HL-60 (cell line): ENCODE data around the gene MIEN1.
"Not testable (repeated sequence)": the region's sequence is repeated elsewhere in the genome, so short reads cannot be mapped to it uniquely, and the experiment has no call there.

Source experiments
- DNase-seq, 2 experiments: peaks; one replicate each; pipeline ENCODE4 v3.0.0-alpha.2; 2010 to 2020; ENCODE audit warnings: low read depth in 1 of 2, low spot score in 1 of 2
- H3K27ac ChIP-seq: fragments of 250-450 bp; sonication (Bioruptor Pico); replicated peaks from 2 replicates; pipeline ENCODE4 v1.5.1; 2020; ENCODE audit warnings: mild to moderate bottlenecking, moderate library complexity
- H3K27me3 ChIP-seq: fragments of 250-450 bp; sonication (Bioruptor Pico); 2 replicates; pipeline ENCODE4 v1.5.1; 2021; ENCODE audit warnings: mild to moderate bottlenecking, moderate library complexity; ENCODE audit not compliant: insufficient read depth, poor library complexity, severe bottlenecking
- H3K4me3 ChIP-seq: replicated peaks from 2 replicates; pipeline ENCODE4 v1.5.1; 2011; ENCODE audit warnings: mild to moderate bottlenecking, control low read depth, low read length; ENCODE audit not compliant: insufficient read depth
- CTCF ChIP-seq: IDR thresholded peaks from one replicate; pipeline ENCODE4 v1.5.1; 2011; ENCODE audit warnings: low read length, control low read depth, inconsistent platforms; ENCODE audit not compliant: insufficient read depth
- GABPA ChIP-seq: IDR thresholded peaks from 2 replicates; pipeline ENCODE4 v1.6.1; 2012; ENCODE audit warnings: low read depth
- POLR2AphosphoS5 ChIP-seq: IDR thresholded peaks from 2 replicates; pipeline ENCODE4 v1.6.1; 2012; ENCODE audit warnings: low read depth
- REST ChIP-seq: IDR thresholded peaks from 2 replicates; pipeline ENCODE4 v1.6.1; 2012; ENCODE audit warnings: low read depth; ENCODE audit not compliant: insufficient replicate concordance
- SPI1 ChIP-seq: IDR thresholded peaks from 2 replicates; pipeline ENCODE4 v1.6.1; 2012; ENCODE audit warnings: low read depth, mild to moderate bottlenecking, borderline replicate concordance

The MIEN1 gene

GRCh38 chr17:39711851-39712250 is 18.5 kb downstream of the MIEN1 start:
- TF ChIP-seq REST (no peak), CTCF (no peak), POLR2AphosphoS5 (no peak), SPI1 (no peak), GABPA (no peak)
- DNase-seq, result no peak
- Histone ChIP-seq H3K27me3 (no peaks in the 10 kb centered on the region), H3K27ac (no peak overlapping the region), H3K4me3 (no peak overlapping the region)

GRCh38 chr17:39711071-39711470 is 19.3 kb downstream of the MIEN1 start:
- H3K4me3 ChIP-seq, H3K27ac ChIP-seq, DNase-seq, H3K27me3 ChIP-seq: not testable (repeated sequence)

- H3K4me3 ChIP-seq, result no peak overlapping the region
- no peak overlapping the region for H3K27ac ChIP-seq
- TF ChIP-seq CTCF (no peak), SPI1 (no peak), REST (no peak), POLR2AphosphoS5 (no peak), GABPA (no peak)
- H3K27me3 ChIP-seq, result no peaks in the 10 kb centered on the region
- DNase-seq, result no peak
Measured at GRCh38 chr17:39709998-39710964, 20.1 kb downstream of the MIEN1 start.

GRCh38 chr17:39709319-39709997 is 20.9 kb downstream of the MIEN1 start:
- Histone ChIP-seq H3K4me3 (no peak overlapping the region), H3K27me3 (no peaks in the 10 kb centered on the region), H3K27ac (no peak overlapping the region)
- DNase-seq, result no peak
- no peak for TF ChIP-seq POLR2AphosphoS5
- no peak for TF ChIP-seq REST
- TF ChIP-seq GABPA, result no peak
- TF ChIP-seq CTCF, result no peak
- no peak for TF ChIP-seq SPI1
